ENCODE data around the gene ABCA3.

Gene ABCA3

GRCh38 chr16:2350500-2350899 lies 10.0 kb upstream of the ABCA3 start:
- FAIRE-seq: no peak

- FAIRE-seq: no peak
Observed at GRCh38 chr16:2343211-2343610, 2.7 kb upstream of the ABCA3 start.

- no peak for FAIRE-seq
Observed at GRCh38 chr16:2341456-2342447, 1.2 kb upstream of the ABCA3 start.

GRCh38 chr16:2339521-2340484 lies 725 bp downstream of the ABCA3 start:
- FAIRE-seq: no peak

- FAIRE-seq: no peak
Observed at GRCh38 chr16:2337431-2338296, 2.9 kb downstream of the ABCA3 start.

GRCh38 chr16:2335286-2335895 lies 5.1 kb downstream of the ABCA3 start:
- FAIRE-seq: no peak

- no peak for FAIRE-seq
Observed at GRCh38 chr16:2333772-2334379, 6.7 kb downstream of the ABCA3 start.

GRCh38 chr16:2333231-2333630 lies 7.3 kb downstream of the ABCA3 start:
- no peak for FAIRE-seq

GRCh38 chr16:2331931-2332267 lies 8.6 kb downstream of the ABCA3 start:
- no peak for FAIRE-seq

- no peak for FAIRE-seq
Observed at GRCh38 chr16:2331199-2331930, 9.2 kb downstream of the ABCA3 start.

- FAIRE-seq: no peak
Observed at GRCh38 chr16:2329532-2329931, 11.0 kb downstream of the ABCA3 start.

GRCh38 chr16:2328428-2328827 lies 12.1 kb downstream of the ABCA3 start:
- no peak for FAIRE-seq

GRCh38 chr16:2326191-2326590 lies 14.3 kb downstream of the ABCA3 start:
- no peak for FAIRE-seq

GRCh38 chr16:2325791-2326190 lies 14.7 kb downstream of the ABCA3 start:
- no peak for FAIRE-seq

GRCh38 chr16:2325181-2325580 lies 15.3 kb downstream of the ABCA3 start:
- FAIRE-seq: no peak

GRCh38 chr16:2324296-2324859 lies 16.1 kb downstream of the ABCA3 start:
- no peak for FAIRE-seq

- FAIRE-seq: no peak
Observed at GRCh38 chr16:2323701-2324100, 16.8 kb downstream of the ABCA3 start.

- FAIRE-seq: no peak
Observed at GRCh38 chr16:2319606-2320005, 20.9 kb downstream of the ABCA3 start.

- FAIRE-seq: no peak
Observed at GRCh38 chr16:2317231-2318020, 23.1 kb downstream of the ABCA3 start.

Measured in G401.6 (cell line).